ENCODE results near the gene FALEC. TPM values are rescaled to one million over a fixed set of nuclear protein-coding genes. Genes with fewer than 3 reads are reported as not detected.

Gene FALEC
- polyA plus RNA-seq, 1 donor from 2014 or later, result not detected

- Histone ChIP-seq H2AFZ (ENCODE audit: low read depth, low read length) (no peak overlapping the region), H3K4me2 (ENCODE audit: low read length) (no peak overlapping the region)
Observed at GRCh38 chr1:150535511-150536287, 20.1 kb downstream of the FALEC start.

More at GRCh38 chr1:150535511-150536287, 20.1 kb downstream of the FALEC start:
- H3F3A ChIP-seq (ENCODE audit: insufficient read depth, low read length, poor library complexity, severe bottlenecking), result no peaks in the 10 kb centered on the region
- TF ChIP-seq RAD21 (conservative IDR thresholded peaks at IDR 0.05) (no peak), CTCF (IDR thresholded peaks at IDR 0.05; ENCODE audit: poor library complexity, severe bottlenecking) (no peak), MXI1 (conservative IDR thresholded peaks at IDR 0.05; ENCODE audit: poor library complexity, severe bottlenecking) (no peak), EZH2 (IDR thresholded peaks at IDR 0.05; ENCODE audit: borderline replicate concordance, insufficient read depth, low read length, poor library complexity, severe bottlenecking) (no peak), TAF1 (IDR thresholded peaks at IDR 0.05; ENCODE audit: low read depth) (no peak), SMC3 (conservative IDR thresholded peaks at IDR 0.05; ENCODE audit: poor library complexity) (no peak), REST (IDR thresholded peaks at IDR 0.05; ENCODE audit: borderline replicate concordance) (no peak)
- no peak overlapping the region for H3K4me3 ChIP-seq (ENCODE audit: low read length)
- H3K79me2 ChIP-seq (replicated peaks; ENCODE audit: insufficient read depth, low read length), result no peaks in the 10 kb centered on the region
- no peak overlapping the region for H3K9ac ChIP-seq (ENCODE audit: low read length)
- no peak overlapping the region for H3K27ac ChIP-seq (ENCODE audit: low read length)
- no peaks in the 10 kb centered on the region for H3K36me3 ChIP-seq (ENCODE audit: insufficient read depth, low read length)
- no peaks in the 10 kb centered on the region for H3K27me3 ChIP-seq (ENCODE audit: insufficient read depth, low read depth, low read length)
- no peaks in the 10 kb centered on the region for H4K20me1 ChIP-seq (ENCODE audit: insufficient read depth)
- no peaks in the 10 kb centered on the region for H3K9me3 ChIP-seq (ENCODE audit: low read length)
- H3K9me2 ChIP-seq (ENCODE audit: insufficient read depth, low read length), result no peaks in the 10 kb centered on the region
